Measurements from ENCODE around the gene LEAP2.

The LEAP2 gene

GRCh38 chr5:132898094-132898493, 24.6 kb downstream of the LEAP2 start:
- TF ChIP-seq POLR2A (IDR thresholded peaks at IDR 0.05; ENCODE audit: extremely low read depth, insufficient read length) (no peak), CTCF (IDR thresholded peaks at IDR 0.05; ENCODE audit: low read depth, low read length) (no peak), MAX (IDR thresholded peaks at IDR 0.05; ENCODE audit: low read depth, low read length) (no peak), MYC (IDR thresholded peaks at IDR 0.05; ENCODE audit: low read depth, low read length) (no peak)
- no peak overlapping the region for H3K4me3 ChIP-seq (ENCODE audit: low read depth, low read length)
- no peak for DNase-seq (ENCODE audit: low read depth)

GRCh38 chr5:132901036-132901435, 27.6 kb downstream of the LEAP2 start:
- DNase-seq (ENCODE audit: low read depth): no peak
- no peak for TF ChIP-seq MYC (IDR thresholded peaks at IDR 0.05; ENCODE audit: low read depth, low read length)
- TF ChIP-seq POLR2A (IDR thresholded peaks at IDR 0.05; ENCODE audit: extremely low read depth, insufficient read length): no peak
- no peak overlapping the region for H3K4me3 ChIP-seq (ENCODE audit: low read depth, low read length)

- H3K4me3 ChIP-seq (ENCODE audit: low read depth, low read length): no peak overlapping the region
These were observed 28.3 kb downstream of the LEAP2 start for GRCh38 chr5:132901730-132902129.

GRCh38 chr5:132905938-132906337, 32.5 kb downstream of the LEAP2 start:
- no peak for TF ChIP-seq CTCF (IDR thresholded peaks at IDR 0.05; ENCODE audit: low read depth, low read length)
- no peak overlapping the region for H3K4me3 ChIP-seq (ENCODE audit: low read depth, low read length)
- peak; percentile 8 for DNase-seq (ENCODE audit: low read depth)

More at GRCh38 chr5:132901730-132902129, 28.3 kb downstream of the LEAP2 start:
- no peak for DNase-seq (ENCODE audit: low read depth)
- TF ChIP-seq MAX (IDR thresholded peaks at IDR 0.05; ENCODE audit: low read depth, low read length): no peak

GRCh38 chr5:132907161-132907560, 33.7 kb downstream of the LEAP2 start:
- H3K4me3 ChIP-seq (ENCODE audit: low read depth, low read length): no peak overlapping the region
- DNase-seq (ENCODE audit: low read depth): no peak
- TF ChIP-seq POLR2A (IDR thresholded peaks at IDR 0.05; ENCODE audit: extremely low read depth, insufficient read length) (no peak), MAX (IDR thresholded peaks at IDR 0.05; ENCODE audit: low read depth, low read length) (no peak), MYC (IDR thresholded peaks at IDR 0.05; ENCODE audit: low read depth, low read length) (no peak), CTCF (IDR thresholded peaks at IDR 0.05; ENCODE audit: low read depth, low read length) (no peak)

- no peak for TF ChIP-seq POLR2A (IDR thresholded peaks at IDR 0.05; ENCODE audit: extremely low read depth, insufficient read length)
- TF ChIP-seq MAX (IDR thresholded peaks at IDR 0.05; ENCODE audit: low read depth, low read length): no peak
- TF ChIP-seq CTCF (IDR thresholded peaks at IDR 0.05; ENCODE audit: low read depth, low read length): no peak
- no peak for TF ChIP-seq MYC (IDR thresholded peaks at IDR 0.05; ENCODE audit: low read depth, low read length)
- H3K4me3 ChIP-seq (ENCODE audit: low read depth, low read length): no peak overlapping the region
- DNase-seq (ENCODE audit: low read depth): no peak
These were observed 36.2 kb downstream of the LEAP2 start for GRCh38 chr5:132909702-132910101.

GRCh38 chr5:132915681-132916080, 42.2 kb downstream of the LEAP2 start:
- H3K4me3 ChIP-seq (ENCODE audit: low read depth, low read length): no peak overlapping the region
- TF ChIP-seq POLR2A (IDR thresholded peaks at IDR 0.05; ENCODE audit: extremely low read depth, insufficient read length) (no peak), CTCF (IDR thresholded peaks at IDR 0.05; ENCODE audit: low read depth, low read length) (no peak), MAX (IDR thresholded peaks at IDR 0.05; ENCODE audit: low read depth, low read length) (no peak), MYC (IDR thresholded peaks at IDR 0.05; ENCODE audit: low read depth, low read length) (no peak)
- DNase-seq (ENCODE audit: low read depth): peak; percentile 48
